ENCODE results near the gene TYSND1.
"Not testable (repeated sequence)": the region's sequence is repeated elsewhere in the genome, so short reads cannot be mapped to it uniquely, and the experiment has no call there.

The TYSND1 gene

DNA sequence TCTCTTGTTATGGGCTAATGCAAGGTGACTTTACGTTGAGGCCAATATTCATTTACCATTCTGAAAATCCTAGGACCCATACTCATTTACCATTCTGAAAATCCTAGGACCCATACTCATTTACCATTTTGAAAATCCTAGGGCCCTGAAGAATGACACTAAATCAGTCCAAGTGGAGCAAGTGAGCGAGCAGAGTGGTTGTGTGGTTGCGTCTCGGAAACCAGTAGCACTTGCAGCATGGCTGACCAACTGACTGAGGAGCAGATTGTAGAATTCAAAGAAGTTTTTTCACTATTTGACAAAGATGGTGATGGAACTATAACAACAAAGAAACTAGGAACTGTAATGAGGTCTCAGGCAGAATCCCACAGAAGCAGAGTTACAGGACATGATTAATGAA lies 16.9 kb upstream of the TYSND1 start:
- DNase-seq (ENCODE audit: low read depth in 2 of 2): no peak

DNA sequence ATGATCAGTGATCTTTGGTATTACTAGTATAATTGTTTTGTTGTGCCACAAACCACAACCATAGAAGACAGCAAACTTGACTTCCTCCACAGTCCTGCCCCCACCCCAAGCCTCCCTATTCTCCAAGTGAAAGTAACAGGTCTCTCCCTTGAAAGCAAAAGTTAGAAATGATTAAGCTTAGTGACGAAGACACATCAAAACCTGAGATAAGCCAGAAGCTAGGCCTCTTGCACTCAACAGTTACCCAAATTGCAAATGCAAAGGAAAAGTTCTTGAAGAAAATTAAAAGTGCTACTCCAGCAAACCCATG lies 16.3 kb upstream of the TYSND1 start:
- peak; percentile 25 to 33 for DNase-seq (ENCODE audit: low read depth in 2 of 2)

DNA sequence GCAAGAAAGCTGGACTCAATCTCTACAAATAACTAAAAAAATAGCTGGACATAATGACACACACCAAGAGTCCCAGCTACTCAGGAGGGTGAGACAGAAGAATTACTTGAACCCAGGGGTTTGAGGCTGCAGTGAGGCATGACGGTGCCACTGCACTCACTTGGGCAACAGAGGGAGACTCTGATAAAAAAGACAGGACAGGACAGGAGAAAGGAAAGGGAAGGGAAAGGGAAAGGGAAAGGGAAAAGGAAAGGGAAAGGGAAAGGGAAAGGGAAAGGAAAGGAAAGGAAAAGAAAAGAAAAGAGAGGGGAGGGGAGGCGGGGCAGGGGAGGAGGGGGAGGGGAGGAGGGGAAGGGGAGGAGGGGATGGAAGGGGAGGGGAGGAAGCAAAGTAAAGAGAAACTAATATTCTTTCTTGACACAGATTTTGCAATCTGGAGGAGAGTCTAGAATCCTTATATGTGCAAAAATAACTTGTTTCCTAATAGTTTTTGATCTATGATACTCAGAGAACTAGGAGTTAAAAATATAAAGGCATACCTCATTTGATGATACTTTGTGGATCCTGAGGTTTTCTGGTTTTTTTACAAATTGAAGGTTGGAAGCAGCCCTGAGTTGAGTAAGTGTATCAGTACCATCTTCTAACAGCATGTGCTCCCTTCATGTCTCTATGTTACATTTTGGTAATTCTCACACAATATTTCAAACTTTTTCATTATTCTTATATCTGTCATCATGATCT lies 15.8 kb upstream of the TYSND1 start:
- no peak for DNase-seq (ENCODE audit: low read depth in 2 of 2)

DNA sequence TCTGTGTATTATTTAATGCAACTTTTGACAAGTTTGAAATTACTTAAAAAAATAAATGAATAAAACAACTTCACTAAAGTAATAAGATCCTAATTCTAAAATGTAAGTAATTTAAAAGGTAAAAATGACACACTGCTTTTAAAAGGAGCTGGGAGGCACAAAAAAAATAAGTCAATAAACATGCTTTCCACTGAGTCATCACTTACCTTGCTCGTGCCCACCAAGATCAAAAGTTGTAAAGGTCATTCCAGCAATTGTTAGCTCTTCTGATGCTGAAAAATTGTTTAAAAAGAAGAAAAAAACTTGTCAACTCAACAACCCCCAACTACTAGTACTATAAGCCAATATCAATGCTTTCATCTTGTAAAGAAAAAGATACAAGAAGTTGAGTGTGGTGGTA lies 14.3 kb upstream of the TYSND1 start:
- no peak for DNase-seq (ENCODE audit: low read depth in 2 of 2)

DNA sequence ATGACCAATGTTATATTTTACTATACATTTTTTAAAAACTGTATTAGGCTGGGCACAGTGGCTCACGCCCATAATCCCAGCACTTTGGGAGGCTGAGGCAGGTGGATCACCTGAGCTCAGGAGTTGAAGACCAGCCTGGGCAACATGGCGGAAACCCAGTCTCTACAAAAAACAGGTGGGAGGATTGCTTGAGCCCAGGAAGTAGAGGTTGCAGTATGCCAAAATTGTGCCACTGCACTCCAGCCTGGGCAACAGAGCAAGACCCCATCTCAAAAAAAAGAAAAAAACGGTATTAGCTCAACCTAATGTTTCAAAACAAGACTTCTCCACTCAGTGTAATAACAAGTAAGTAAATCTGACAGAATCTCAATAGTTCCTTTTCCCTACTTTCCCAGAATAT lies 12.9 kb upstream of the TYSND1 start:
- not testable (repeated sequence) for DNase-seq (ENCODE audit: low read depth in 2 of 2)

DNA sequence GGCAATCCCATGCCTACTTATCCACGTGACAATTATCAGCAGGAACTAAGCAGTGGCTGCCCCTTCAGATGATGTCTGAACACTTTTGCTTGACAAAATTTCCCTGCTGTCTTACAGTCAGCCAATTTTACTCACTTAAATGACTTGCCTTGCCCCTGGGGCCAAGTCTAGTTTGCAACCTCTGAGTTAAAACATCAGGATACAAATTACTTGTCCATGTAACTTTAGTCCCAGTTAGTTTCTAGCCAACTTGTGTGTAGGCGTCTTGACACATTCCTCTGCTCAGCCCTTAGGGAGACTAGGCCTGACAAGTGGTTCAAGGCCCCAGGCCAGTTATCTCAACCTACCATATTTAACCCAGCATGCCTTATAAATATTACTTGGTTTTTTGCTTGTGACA lies 11.6 kb upstream of the TYSND1 start:
- DNase-seq (ENCODE audit: low read depth in 2 of 2): no peak

DNA sequence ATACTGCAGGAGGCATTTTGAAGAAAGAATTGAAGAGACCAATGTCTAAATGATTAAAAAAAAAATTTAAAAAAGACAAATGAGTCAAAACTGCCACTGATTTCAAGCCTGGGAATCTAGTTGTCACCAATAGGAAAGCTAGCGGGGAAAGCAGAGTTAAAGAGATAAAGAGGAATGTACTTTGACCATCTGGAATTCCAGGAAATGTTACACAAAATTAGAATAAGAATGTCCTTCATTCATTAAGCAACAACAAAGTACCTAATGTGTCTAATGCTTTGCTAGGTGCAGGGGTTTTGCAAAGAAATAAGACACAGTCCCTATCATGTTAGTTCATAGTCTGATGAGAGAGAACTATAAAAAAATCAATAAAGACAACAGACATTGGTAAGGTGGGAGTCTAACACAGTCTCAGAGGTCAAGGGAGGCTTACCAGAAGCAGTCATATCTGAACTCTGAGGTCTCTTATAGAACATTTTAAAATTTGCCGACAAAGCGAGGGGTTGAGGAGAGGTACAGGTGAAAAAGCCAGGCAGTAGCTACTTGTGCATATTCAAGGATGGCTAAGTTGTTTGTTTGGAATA lies 8.8 kb upstream of the TYSND1 start:
- DNase-seq (ENCODE audit: low read depth in 2 of 2): no peak

DNA sequence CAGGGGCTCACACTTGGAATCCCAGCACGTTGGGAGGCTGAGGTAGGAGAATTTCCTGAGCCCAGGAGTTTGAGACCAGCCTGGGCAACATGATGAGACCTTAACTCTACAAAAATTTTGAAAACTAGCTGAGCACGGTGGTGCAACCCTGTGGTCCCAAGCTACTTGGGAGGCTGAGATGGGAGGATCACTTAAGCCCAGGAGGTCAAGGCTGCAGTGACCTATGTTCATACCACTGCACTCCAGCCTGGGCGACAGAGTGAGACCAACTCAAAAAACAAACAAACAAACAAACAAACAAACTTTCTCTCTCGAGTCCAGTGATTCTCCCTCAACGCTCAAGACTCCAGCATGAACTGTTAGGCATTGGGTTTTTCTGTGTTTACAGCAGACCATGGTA lies 2.0 kb upstream of the TYSND1 start:
- DNase-seq (ENCODE audit: low read depth in 2 of 2): no peak

DNA sequence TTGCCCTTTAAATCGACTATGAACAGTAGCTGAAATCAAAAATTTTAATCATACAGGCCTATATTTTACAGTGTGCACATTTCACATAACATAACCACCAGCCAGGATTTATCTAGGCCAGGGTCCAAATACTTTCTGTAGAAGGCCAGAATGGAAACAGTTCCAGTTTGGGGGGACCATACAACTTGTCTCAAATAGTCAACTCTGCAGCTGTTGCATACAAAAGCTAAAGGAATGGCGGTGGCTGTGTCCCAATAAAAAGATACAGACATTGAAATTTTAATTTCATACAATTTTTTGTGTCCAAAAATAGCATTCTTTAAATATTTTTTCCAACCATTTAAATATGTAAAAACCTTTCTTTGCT lies 742 bp upstream of the TYSND1 start:
- DNase-seq (ENCODE audit: low read depth in 2 of 2): no peak

DNA sequence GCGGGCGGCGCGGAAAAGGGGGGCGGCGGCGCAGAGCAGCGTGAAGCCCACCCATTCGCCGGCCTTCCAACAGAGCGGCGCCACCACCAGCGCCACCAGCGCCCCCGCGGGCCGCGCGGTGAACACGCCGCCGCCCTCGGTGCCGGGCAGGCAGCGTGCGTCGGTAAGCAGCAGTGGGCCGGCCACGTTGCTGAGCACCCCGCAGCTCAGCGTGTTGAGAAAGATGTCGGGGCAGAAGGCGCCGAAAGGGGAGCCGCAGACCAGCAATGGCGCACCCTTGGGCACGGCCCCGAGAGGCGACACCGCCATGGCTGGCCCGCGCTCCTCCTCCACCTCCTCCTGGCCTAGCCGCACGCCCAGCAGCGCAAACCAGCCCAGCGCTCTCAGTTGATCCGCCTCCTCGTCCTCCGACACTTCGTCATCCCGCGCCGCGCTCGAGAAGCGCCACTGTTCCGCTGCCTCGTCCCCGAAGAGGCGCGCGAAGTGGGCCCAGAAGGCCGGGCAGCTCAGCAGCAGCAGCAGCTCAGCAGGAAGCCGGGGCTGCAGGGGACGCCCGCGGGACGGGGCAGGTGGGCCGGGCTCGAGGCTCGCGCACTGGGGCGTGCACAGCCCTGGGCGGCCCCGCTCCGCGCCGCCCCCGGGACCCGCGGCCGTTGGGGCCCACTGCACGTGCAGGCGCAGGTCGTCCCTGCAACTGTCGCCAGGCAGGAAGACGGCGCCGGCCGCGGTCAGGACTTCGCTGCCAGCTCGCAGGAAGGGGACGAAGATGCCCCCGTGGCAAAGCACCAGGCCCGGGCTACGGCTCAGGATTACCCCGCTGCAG lies 623 bp downstream of the TYSND1 start:
- DNase-seq (ENCODE audit: low read depth in 2 of 2): peak; percentile 50 to 73

DNA sequence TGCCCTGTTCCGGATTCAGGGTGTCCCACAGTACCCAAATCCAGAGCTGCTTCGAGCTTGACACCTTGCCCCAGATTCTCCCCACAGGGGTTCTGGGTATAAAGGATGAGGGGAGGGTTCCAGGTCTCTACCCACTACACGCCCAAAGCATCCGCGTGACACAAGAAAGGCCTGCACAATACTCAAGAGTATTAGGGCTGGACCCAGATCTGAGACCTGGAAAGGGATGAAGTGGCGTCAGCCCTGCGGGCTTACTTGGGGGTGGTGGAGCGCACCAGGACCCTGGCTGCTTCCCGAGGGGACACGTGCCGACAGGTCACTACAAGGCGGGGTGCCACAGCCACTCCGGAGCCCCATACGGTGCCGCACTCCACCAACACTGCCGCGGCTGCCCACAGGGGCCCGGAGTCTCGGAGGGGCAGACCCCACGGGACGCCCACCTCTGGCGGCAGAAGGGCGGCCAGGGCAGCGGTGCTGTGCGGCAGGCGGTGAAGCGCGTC lies 1.3 kb downstream of the TYSND1 start:
- peak in 1 of 2 donors; percentile 11 for DNase-seq (ENCODE audit: low read depth in 2 of 2)

DNA sequence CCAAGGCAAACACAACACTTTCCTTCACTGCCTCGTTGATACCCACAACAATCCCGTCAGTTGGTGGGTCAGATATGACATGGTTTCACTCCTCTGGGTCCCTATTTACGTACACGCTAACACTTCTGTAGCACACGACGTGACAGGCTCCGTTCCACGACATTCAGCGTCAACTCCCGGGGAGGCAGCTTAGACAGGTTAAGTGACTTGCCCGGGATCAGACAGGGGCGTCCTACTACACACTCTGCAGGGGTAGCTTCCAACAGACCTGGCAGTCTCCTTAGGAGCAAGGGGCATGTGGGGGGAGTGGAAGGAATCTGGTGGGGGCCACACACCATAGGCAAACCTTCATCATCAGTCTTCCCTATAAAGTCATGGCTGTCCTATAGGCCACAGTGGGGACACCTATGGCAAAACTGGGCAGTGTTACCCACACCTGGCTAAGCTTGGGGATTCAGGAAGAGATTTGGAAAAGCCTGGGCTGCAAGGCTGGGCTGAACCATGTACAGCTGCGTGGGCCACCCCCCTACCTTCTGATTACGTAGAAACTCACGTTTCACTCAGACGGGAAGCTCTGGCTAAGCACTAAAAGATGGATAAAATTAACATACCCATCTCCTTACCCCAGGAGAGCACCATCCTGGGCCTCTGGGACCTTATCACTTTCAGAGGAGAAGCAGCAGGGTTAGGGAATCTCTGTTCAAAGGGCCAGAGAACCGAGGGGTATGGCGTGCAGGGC lies 2.0 kb downstream of the TYSND1 start:
- no peak for DNase-seq (ENCODE audit: low read depth in 2 of 2)

DNA sequence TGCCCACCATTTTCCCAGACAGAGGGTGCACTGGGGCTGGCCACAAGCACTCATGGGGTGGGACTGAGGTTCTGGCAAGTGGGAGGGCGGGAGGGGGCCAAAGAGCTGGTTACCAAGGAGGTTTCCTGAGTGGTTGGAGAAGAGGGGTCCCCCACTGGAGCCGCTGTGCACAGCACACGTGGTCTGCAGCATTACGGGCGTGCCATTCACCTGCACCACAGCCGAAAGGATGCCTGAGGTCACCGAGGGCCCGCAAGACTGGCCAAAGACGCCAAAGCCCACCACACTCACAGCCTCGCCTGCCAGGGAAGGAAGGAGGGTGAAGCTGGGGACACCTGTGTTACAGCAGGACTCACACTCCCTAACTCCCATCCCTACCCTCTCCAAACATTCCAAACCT lies 3.9 kb downstream of the TYSND1 start:
- DNase-seq (ENCODE audit: low read depth in 2 of 2): no peak

DNA sequence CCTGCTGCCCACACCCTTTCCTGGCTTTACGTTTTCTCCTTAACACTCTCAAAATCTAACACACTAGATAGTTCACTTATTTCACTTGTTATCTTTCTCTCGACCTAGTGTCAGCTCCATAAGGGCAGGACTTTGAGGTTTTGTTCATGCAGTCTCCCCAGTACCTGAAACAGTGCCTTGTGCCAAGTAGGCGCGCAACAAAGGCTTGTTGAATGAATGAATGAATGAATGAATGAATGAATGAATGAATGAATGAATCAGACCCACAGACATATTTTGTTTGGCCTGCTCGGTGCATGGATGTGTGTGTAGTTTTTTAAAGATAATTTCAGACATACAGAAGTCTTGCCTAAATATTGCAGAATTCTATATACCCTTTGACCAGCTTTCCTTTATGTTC lies 6.2 kb downstream of the TYSND1 start:
- DNase-seq (ENCODE audit: low read depth in 2 of 2): no peak

DNA sequence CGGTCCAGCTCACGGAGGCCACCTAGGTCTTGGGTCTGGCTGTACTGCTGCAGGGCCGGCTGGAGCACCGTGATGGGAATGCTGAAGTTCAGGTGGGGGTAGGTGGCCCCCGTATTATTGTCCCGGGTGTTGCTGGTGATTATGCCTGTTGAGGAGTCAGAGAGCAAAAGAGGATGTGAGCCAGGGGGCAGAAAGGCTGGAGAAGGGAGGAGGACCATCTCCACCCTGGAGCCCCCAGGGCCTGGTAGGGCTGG lies 6.6 kb downstream of the TYSND1 start:
- no peak for DNase-seq (ENCODE audit: low read depth in 2 of 2)

DNA sequence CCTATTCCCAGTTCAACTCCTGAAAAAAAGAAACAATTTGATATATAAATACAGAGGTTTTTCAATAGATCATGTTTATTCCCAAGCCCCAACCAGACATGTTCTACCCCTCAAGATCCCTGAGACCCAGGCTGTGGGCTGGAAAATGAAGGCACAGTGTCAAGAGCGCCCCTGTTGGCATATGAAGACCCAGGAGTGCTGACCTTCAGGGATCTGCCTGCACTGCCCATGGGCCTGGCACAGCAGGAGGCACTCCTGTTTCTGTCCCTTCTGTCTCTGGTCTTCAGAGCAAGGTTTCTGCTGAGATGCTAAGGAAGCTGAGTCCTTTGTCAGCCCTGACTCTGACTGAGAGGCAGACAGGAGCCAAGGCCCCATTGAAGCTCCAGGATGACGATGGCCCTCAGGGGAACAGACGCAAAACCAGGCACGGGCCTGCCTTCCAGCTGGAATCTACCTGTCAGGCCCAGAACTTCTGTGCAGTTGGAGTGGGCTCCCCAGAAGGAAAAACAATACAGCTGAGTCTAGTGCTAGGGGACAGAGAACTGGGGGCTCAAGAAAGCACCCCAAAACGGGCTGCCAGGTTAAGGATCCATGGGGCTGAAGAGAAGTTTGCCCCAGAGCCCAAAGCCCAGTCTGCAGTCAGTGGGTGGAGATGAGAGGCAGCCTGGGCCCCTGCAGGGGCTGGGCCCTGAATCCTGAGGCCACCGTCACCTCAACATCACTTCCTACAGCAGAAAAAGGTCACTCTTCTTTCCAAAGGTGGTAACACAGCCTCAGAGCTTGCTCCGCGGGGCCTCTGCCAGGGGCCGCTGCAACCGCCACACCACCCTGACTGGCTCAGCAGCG lies 7.1 kb downstream of the TYSND1 start:
- DNase-seq (ENCODE audit: low read depth in 2 of 2): no peak

DNA sequence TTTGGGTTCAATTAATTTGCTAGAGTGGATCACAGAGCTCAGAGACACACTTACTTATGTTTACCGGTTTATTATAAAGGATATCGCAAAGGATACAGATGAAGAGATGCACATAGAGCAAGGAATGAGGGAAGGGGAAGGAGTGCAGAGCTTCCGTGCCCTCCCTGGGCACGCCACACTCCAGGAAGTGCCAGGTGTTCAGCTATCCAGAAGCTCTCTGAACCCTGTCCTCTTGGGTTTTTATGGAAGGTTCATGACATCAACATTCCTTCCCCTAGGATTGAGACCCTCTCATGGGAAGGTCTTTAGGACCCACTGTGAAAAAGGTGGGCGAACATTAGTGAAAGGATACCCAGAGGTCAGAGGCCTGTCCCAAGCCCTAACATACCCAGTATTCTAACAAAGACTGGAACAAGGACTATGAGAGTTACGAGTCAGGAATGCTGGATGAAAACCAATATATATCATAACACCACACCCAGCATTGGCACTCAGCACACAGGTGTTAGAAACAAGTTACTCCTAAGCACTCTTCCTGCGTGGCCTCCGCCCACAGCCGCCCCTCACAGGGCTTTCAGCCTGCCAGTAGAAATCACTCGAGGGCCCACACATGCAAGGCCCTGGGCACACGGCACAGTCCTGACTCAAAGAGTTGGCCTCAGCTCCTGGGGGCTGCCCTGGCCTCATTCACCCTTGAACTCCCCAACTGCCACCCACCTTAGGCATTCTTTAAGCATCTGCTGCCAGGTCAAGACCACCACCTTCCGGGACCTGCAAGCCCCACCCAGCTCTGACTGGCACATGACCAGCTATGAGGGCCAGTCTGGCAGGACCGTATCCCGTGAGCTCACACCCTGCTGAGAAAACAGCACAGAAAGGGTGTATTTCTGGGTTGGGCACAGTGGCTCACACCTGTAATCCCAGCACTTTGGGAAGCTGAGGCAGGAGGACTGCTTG lies 8.3 kb downstream of the TYSND1 start:
- no peak for DNase-seq (ENCODE audit: low read depth in 2 of 2)

DNA sequence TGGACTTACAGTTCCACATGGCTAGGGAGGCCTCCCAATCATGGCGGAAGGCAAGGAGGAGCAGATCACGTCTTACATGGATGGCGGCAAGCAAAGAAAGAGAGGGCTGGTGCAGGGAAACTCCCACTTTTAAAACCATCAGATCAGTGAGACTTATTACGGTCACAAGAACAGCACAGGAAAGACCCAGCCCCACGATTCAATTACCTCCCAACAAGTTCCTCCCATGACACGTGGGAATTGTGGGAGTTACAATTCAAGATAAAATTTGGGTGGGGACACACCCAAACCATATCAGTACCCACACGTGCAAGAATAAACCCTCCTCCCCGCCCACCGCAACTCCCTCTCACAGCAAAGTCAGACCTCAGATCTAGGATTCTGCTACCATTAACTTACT lies 9.4 kb downstream of the TYSND1 start:
- DNase-seq (ENCODE audit: low read depth in 2 of 2): no peak

DNA sequence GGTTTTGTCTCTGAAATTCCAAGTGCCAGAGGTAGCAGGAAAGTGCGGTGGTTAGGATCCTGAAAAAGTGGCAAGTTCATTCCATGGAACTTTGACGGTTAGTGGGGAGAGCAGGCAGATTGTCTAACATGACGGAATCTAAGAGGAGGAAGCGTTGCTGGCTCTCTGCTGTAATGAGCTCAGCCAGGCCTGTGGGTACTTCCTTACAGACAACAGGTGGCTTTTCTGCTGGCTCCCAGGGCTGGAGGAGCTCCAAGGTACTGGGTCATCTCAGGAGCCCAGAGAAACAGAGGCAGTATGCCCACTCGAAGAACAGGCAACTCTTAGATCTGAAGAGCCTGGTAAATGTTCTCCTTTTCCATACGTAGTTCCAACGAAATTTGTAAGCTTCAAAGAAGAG lies 10.8 kb downstream of the TYSND1 start:
- DNase-seq (ENCODE audit: low read depth in 2 of 2): no peak

DNA sequence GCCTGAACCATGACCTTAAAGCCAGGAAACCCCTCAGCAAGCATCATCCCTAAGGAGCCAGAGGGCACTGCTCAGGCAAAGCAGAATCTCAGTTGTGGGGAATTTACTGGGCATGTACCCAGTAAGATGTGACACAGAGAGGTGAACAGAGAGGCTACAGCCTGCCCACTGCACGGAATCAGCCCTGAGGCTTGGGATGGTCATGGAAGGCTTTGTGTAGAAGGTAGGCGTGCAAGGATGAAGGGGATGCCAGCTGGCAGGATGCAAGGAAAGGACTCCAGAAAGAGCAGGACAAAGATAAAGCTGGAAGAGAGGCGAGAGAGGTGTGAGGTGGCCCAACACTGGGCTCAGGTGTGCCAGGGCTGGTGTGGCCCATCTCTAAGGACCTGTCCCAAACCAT lies 11.5 kb downstream of the TYSND1 start:
- no peak for DNase-seq (ENCODE audit: low read depth in 2 of 2)

All from stimulated activated CD8-positive, alpha-beta memory T cell treated with anti-CD3 and anti-CD28 coated beads, Interleukin-7, amount 100 ng/mL, for 4 hours (primary cell).